HCEC 1CT (cell line): ENCODE measurements around the gene ERICH6B.

Experiments
- DNase-seq: peaks from one replicate; pipeline ENCODE4 v3.0.0-alpha.2; 2017

Gene ERICH6B

DNA sequence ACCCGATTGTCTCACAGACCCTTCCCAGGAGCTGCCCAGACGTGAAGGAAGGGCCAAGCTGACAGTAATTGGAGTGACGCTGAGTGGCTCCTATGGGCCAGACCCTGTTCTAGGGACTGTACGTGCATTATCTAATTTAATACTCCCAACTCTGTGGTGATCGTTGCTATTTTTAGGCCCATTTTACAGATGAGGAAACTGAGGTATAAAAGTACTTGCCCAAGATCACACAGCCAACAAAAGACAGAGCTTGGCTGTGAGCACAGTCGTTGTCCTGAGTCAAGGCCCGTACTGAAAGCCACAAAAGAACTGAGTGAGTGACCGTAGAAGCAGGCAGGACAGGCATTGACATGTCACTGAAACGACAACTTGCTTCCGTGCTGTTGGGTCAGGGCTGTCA is 74.7 kb downstream of the ERICH6B start:
- DNase-seq, result no peak

- DNase-seq, result no peak
These were observed 75.3 kb downstream of the ERICH6B start for GRCh38 chr13:45540195-45540594.

- no peak for DNase-seq
These were observed 77.2 kb downstream of the ERICH6B start for GRCh38 chr13:45538382-45538781.

DNA sequence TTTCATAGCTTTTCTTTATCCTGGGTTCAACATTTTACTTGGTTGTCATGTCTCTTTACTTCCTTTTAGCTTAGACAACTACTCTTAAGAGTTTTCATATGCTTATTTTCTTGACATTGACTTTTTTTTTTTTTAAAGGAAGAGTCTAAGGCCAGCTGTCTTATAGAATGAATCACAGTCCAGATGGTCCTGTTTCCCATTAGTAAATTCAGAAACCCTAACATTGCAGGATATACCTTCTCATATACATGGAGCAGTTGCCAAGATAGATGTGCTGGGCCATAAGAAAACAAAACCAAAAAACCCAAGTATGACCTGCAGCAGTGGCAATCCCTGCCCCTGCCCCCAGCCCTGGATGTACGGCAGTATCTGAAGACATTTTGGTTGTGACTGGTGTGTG is 78.0 kb downstream of the ERICH6B start:
- DNase-seq, result peak; percentile 38

GRCh38 chr13:45536224-45536623 is 79.3 kb downstream of the ERICH6B start:
- DNase-seq, result no peak

GRCh38 chr13:45534604-45535003 is 80.9 kb downstream of the ERICH6B start:
- no peak for DNase-seq

DNA sequence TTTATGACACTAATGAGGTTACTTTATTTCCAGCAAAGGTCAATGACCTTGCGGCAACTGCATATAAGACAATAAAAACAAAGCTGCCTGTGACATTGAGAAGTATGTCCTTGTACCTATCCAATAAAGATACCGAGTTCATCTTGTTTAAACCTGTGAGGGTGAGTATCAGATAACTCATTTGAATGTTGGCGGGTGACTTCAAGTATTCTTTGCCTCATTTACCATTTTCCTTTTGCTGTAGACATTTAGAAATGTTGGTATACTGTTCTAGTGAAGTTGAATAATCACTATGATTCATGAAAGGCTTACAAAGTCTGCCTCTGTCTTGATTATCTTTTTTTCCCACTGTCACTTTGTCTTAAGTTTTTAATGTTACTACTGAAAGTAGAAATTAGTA is 85.8 kb downstream of the ERICH6B start:
- no peak for DNase-seq

GRCh38 chr13:45527699-45528462 is 87.7 kb downstream of the ERICH6B start:
- DNase-seq, result peak; percentile 28

- no peak for DNase-seq
These were observed 93.0 kb downstream of the ERICH6B start for GRCh38 chr13:45522571-45522970.

DNA sequence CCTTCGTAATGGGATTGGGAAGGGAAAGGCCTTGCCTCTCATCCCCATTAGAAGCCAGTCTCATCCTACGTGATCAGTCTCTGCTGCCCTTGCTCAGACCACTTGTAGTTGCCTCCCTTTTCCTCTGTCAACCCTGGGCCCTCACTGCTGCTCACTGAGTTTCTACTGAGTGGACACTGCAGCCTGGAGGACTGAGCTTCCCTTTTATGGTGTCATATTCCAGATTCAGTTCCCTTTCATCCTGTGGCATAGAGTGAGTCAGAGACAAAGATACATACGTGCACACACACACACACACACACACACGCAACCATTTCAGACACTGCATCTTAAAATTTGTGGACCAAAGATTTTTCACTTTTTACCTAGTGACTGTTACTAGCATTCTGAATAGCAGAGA is 94.2 kb downstream of the ERICH6B start:
- peak; percentile 57 for DNase-seq

DNA sequence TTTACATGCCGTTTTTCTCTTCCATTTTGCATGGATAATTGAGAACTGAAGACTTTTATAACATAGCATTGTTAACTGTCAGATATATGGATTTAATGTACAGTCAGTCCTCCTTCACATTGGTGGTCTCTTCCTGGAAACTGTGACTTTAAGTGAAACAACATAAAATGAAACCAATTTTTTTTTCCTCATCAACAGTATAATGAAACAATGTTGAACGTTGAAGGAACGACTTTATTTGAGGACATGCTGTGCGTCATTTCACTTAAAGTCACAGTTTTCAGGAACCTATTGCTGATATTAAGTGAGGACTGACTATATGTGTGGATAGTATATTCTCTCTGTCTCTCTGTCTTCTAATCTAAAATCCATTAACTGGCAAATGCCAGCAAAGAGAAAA is 96.0 kb downstream of the ERICH6B start:
- no peak for DNase-seq

GRCh38 chr13:45518525-45519245 is 96.9 kb downstream of the ERICH6B start:
- DNase-seq, result peak; percentile 68

DNA sequence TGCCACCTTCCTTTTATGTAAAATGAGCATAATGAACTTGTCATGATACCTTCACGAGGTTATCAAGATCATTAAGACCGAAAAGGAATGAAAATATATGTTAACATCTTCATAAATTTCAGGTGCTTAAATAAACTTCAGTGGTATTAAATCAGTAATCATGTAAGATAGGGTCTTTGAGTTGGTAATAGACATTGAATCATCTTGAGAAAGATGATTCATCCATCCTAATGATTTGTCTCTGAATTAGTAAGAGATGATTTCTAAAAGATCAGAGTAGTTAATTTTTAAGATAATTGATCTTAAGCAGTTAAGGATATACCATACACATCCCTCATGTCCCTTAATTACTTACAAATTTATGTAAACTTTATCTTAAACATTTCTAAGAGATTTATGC is 98.8 kb downstream of the ERICH6B start:
- DNase-seq, result no peak

GRCh38 chr13:45512098-45512496 is 103.4 kb downstream of the ERICH6B start:
- peak; percentile 22 for DNase-seq

- DNase-seq, result peak; percentile 65
These were observed 104.0 kb downstream of the ERICH6B start for GRCh38 chr13:45511310-45512097.

- no peak for DNase-seq
These were observed 104.9 kb downstream of the ERICH6B start for GRCh38 chr13:45510672-45511071.

DNA sequence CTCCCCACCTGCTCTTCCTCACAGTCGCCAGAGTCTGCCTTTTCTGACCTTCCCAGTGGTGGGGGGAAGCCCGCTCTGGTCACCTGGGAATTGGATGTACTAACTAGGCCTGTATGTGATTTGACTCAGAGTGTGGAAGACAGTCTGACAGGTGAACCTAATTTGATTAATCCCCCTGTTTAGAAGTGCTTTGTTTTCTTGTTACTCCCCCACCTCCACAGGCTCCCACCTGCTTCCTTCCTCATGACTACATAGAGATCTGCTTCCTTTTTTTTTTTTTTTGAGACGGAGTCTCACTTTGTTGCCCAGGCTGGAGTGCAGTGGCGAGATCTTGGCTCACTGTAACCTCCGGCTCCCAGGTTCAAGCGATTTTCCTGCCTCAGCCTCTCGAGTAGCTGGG is 106.8 kb downstream of the ERICH6B start:
- DNase-seq, result no peak

DNA sequence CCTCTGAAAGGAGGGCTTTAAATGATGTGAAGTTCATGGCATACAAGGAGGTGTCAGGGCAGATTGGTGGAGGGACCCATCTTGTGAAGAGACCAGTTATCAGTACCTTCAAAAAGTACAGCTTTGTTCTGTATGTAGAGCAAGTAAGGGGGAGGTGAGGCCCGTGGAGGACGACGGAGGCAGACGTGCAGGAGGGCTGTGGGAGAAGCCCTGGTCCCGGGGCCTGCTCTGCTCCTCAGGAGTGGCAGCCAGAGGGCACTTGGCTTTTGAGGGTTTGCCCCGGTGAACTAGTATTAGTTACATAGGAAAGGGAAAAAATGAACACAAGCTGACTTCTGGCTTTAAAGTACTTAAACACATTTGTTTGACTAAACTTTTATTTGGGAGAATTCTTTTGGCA is 108.7 kb downstream of the ERICH6B start:
- DNase-seq, result no peak

- no peak for DNase-seq
These were observed 111.9 kb downstream of the ERICH6B start for GRCh38 chr13:45503658-45504057.

GRCh38 chr13:45501175-45501526 is 114.4 kb downstream of the ERICH6B start:
- no peak for DNase-seq

DNA sequence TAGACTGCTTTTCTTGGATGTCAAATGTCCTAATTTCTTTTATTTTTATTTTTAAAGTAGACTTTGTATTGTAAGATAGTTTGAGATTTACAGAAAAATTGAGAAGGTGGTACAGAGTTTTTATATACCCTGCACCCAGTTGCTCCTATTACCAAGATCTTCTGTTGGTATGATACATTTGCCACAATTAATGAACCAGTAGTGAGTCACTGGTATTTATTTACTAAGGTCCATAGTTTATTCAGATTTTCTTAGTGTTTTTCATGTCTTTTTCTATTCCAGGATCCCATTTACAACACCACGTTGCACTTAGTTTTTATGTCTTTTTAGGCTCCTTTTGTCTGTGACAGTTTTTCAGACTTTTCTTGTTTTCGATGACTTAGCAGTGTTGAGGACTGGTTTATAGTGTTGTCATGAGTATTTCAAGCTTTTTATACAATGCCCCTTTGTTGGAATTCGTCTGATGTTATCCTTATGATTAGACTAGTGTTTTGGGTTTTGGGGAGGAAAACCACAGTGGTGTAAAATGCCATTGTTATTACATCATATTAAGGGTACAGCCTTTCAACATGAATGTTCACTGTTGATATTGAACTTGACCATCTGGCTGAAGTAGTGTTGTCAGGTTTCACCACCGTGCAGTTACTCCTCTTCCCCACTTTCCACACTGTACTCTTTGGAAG is 114.9 kb downstream of the ERICH6B start:
- peak; percentile 93 for DNase-seq

GRCh38 chr13:45496942-45497341 is 118.6 kb downstream of the ERICH6B start:
- DNase-seq, result no peak

- peak; percentile 83 for DNase-seq
These were observed 123.0 kb downstream of the ERICH6B start for GRCh38 chr13:45492538-45492937.
